Memory B cell (primary cell): ENCODE results near the gene HOMER3.
"Not testable (repeated sequence)": the region's sequence is repeated elsewhere in the genome, so short reads cannot be mapped to it uniquely, and the experiment has no call there.

Experiments used
- ATAC-seq: fragments of 150-1000 bp; cut with Tn5 transposase; 2 replicates; pipeline ENCODE4 v1.10.0; 2021; ENCODE audit warnings: low read depth, mild to moderate bottlenecking, moderate library complexity
- DNase-seq, 2 donors: peaks; one replicate each; pipeline ENCODE4 v3.0.0; 2022; ENCODE audit warnings: low spot score in 2 of 2
- H3K27ac Mint-ChIP-seq: one replicate; pipeline ENCODE4 v1.8.0; 2022; ENCODE audit warnings: mild to moderate bottlenecking, moderate library complexity, mixed read lengths
- H3K27me3 Mint-ChIP-seq: one replicate; pipeline ENCODE4 v1.8.0; 2022; ENCODE audit warnings: mixed read lengths
- H3K36me3 Mint-ChIP-seq: one replicate; pipeline ENCODE4 v1.8.0; 2022; ENCODE audit warnings: mild to moderate bottlenecking, mixed read lengths
- H3K4me1 Mint-ChIP-seq: one replicate; pipeline ENCODE4 v1.8.0; 2022; ENCODE audit warnings: mixed read lengths
- H3K4me3 Mint-ChIP-seq: one replicate; pipeline ENCODE4 v1.8.0; 2022; ENCODE audit warnings: mild to moderate bottlenecking, moderate library complexity, mixed read lengths
- H3K9me3 Mint-ChIP-seq: one replicate; pipeline ENCODE4 v1.8.0; 2022; ENCODE audit warnings: mixed read lengths

Gene HOMER3

GRCh38 chr19:18928018-18928805 is 12.8 kb downstream of the HOMER3 start:
- peaks cover 13% of the 10 kb centered on the region for H3K36me3 Mint-ChIP-seq
- H3K27me3 Mint-ChIP-seq = no peaks in the 10 kb centered on the region
- H3K27ac Mint-ChIP-seq = no peak overlapping the region
- H3K9me3 Mint-ChIP-seq = no peaks in the 10 kb centered on the region
- H3K4me3 Mint-ChIP-seq = no peak overlapping the region
- H3K4me1 Mint-ChIP-seq = peaks cover 6% of the 10 kb centered on the region
- ATAC-seq (no peak), DNase-seq (no peak)

DNA sequence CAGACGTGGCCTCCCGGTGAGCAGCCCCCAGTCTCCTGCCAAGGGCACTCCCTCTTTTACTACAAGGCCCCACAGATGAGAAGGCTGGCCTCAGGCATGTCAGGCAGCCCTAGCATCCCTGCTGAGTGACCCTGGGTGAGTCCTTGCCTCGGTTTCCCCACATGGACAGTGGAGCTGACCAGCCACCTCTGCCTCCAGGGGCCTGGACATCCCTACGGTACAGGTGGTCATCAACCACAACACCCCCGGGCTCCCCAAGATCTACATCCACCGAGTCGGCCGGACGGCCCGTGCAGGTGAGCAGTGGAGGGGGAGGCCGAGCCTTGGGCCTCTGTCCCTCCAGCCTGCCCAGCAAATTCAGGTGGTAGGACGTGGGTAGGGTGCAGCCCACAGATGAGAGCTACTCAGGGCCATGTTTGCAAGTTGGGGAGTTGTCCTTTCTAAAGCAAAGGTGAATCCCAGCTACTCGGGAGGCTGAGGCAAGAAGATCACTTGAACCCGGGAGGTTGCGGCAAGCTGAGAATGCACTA is 16.3 kb downstream of the HOMER3 start:
- no peak for ATAC-seq
- Mint-ChIP-seq H3K27ac (no peak overlapping the region), H3K27me3 (no peaks in the 10 kb centered on the region), H3K36me3 (peaks cover 17% of the 10 kb centered on the region), H3K4me1 (peaks cover 5% of the 10 kb centered on the region), H3K9me3 (no peaks in the 10 kb centered on the region), H3K4me3 (no peak overlapping the region)
- DNase-seq = no peak

DNA sequence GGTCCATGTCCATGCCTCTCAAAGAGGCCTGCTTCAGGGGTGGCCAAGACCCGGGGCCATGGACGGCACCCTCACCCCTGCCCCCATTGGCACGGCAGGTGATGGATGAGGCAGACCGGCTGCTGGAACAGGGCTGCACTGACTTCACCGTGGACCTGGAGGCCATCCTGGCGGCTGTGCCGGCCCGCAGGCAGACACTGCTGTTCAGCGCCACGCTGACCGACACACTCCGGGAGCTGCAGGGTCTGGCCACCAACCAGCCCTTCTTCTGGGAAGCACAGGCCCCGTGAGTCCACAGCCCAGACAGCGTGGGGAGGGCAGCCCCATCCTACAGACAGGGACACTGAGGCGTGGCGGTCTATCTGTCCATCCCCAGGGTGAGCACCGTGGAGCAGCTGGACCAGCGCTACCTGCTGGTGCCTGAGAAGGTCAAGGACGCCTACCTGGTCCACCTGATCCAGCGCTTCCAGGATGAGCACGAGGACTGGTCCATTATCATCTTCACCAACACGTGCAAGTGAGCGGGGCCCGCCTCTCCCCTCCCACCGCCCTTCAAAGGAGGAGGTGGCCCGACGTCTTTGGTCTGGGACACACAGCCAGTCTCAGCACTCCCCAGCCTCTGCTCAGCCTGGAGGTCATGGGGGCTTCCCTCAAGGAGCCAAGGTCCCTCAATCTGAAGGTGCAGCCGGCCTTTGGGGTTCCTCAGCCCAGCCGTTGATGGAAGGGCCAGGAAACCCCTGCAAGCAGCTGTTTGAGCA is 18.6 kb downstream of the HOMER3 start:
- DNase-seq (no peak), ATAC-seq (no peak)
- Mint-ChIP-seq H3K27ac (no peak overlapping the region), H3K27me3 (no peaks in the 10 kb centered on the region), H3K4me1 (peaks cover 9% of the 10 kb centered on the region), H3K9me3 (no peaks in the 10 kb centered on the region), H3K4me3 (no peak overlapping the region), H3K36me3 (peaks cover 15% of the 10 kb centered on the region)

GRCh38 chr19:18921593-18921992 is 19.4 kb downstream of the HOMER3 start:
- ATAC-seq = no peak
- Mint-ChIP-seq H3K4me1 (peaks cover 13% of the 10 kb centered on the region), H3K36me3 (peaks cover 18% of the 10 kb centered on the region), H3K27me3 (no peaks in the 10 kb centered on the region), H3K27ac (no peak overlapping the region), H3K4me3 (no peak overlapping the region), H3K9me3 (no peaks in the 10 kb centered on the region)
- DNase-seq = no peak

DNA sequence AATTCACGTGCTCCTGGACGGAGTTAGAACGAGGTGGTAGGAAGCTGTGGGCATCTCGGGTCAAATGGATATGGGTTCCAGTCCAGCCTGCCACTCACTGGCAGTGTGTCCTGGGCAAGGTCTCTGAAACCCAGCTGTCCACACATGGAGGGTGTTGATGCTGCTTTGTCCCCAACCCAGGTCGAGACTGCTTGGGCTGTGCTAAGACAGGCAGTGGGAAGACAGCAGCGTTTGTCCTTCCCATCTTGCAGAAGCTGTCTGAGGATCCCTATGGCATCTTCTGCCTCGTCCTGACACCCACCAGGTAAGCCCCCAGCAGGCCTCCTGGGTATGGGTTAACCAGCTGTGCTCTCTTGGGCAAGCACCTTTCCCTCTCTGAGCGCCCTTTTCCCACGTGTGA is 20.6 kb downstream of the HOMER3 start:
- Mint-ChIP-seq H3K36me3 (peaks cover 16% of the 10 kb centered on the region), H3K4me1 (peaks cover 15% of the 10 kb centered on the region), H3K4me3 (peak overlapping the region; percentile 74), H3K27me3 (no peaks in the 10 kb centered on the region), H3K27ac (peak overlapping the region; percentile 88), H3K9me3 (no peaks in the 10 kb centered on the region)
- ATAC-seq = no peak
- DNase-seq = no peak

DNA sequence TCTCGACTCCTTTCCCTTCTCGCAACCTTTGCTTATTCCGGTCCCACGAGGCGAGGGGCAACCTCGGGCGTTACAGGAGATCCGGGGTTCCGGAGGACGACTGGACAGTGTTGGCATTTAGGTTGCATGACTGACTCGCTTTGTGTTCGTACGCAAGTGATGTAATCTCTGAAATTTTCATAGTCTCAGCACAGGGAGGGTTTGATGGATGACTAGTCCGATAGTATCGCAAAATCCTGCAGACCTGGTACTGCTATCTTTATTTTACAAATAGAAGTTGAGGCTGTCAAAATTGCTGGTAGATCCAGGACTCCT is 21.2 kb downstream of the HOMER3 start:
- peaks cover 16% of the 10 kb centered on the region for H3K36me3 Mint-ChIP-seq
- H3K4me1 Mint-ChIP-seq = peaks cover 18% of the 10 kb centered on the region
- H3K27me3 Mint-ChIP-seq = no peaks in the 10 kb centered on the region
- peak overlapping the region; percentile 88 for H3K27ac Mint-ChIP-seq
- DNase-seq (no peak), ATAC-seq (no peak)
- H3K9me3 Mint-ChIP-seq = no peaks in the 10 kb centered on the region
- peak overlapping the region; percentile 74 for H3K4me3 Mint-ChIP-seq

DNA sequence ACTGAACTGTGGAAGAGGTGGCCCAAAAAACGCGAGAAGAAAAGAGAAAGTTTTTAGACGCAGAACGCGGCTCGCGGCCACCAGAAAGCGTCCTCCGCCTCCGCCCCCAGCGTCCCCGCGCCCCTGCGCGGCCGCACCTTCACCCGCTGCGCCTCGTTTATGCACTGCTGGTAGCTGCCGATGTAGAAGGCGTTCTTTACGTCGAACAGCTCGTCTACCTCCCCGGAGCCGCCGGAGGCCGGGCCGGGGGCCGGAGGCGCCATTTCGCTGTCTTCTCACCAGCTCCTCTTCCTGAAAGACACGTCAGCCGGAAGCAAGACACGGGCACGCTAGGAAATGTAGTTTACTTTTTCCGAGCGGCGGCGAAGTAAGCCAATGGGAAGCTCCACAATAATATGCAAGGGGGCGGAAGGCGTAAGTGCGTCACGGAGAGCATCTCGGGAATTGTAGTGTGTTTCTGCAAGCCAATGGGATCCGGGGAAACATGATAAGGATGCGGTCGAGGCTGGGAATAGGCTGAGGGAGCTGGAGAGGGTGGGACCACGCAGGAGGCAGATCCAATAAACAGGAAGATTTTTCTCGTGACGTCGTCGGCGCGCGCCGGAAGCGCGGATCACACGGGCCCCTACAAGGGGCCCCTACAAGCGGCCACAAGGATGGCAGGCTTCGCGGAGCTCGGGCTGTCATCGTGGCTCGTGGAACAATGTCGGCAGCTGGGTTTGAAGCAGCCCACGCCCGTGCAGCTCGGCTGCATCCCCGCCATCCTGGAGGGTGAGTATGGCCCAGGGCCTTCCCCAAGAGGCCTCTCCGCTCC is 21.7 kb downstream of the HOMER3 start, which contains the start of the genes COPE and DDX49:
Gene COPE (minus strand): TSS at position 302 of the 814 bp plus-strand sequence. CDS start 39 bp downstream, at position 263.
Gene DDX49 (plus strand): TSS at position 630 of the 814 bp plus-strand sequence. CDS start 27 bp downstream, at position 657.
- peaks cover 18% of the 10 kb centered on the region for H3K4me1 Mint-ChIP-seq
- peak; percentile 91 to 95 for DNase-seq
- peak within 1 kb of the TSS; percentile 88 for H3K27ac Mint-ChIP-seq
- H3K36me3 Mint-ChIP-seq = peaks cover 10% of the 10 kb centered on the region
- peak; percentile 85 for ATAC-seq
- H3K9me3 Mint-ChIP-seq = no peaks in the 10 kb centered on the region
- no peaks in the 10 kb centered on the region for H3K27me3 Mint-ChIP-seq
- peak within 1 kb of the TSS; percentile 74 for H3K4me3 Mint-ChIP-seq

DNA sequence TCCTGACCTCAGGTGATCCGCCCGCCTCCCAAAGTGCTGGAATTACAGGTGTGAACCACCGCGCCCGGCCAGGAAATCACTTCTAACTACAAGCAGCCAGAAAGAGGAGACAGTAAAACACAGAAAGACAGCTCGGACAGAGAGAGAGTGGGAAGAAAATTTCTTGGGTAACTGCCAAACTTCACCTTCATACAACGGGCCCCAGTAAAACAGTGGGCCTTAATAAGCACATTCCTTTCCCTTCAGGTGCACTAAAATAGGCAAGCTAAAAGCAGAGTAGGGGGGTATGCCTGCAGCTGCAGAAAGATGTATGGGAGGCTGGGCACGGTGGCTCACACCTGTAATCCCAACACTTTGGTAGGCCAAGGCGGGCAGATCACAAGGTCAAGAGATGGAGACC is 23.4 kb downstream of the HOMER3 start:
- not testable (repeated sequence) for H3K27me3 Mint-ChIP-seq, H3K9me3 Mint-ChIP-seq, DNase-seq, ATAC-seq, H3K27ac Mint-ChIP-seq
- Mint-ChIP-seq H3K4me1 (peaks cover 25% of the 10 kb centered on the region), H3K36me3 (peaks cover 14% of the 10 kb centered on the region), H3K4me3 (peak overlapping the region; percentile 82)

GRCh38 chr19:18915639-18916038 is 25.4 kb downstream of the HOMER3 start:
- Mint-ChIP-seq H3K4me3 (no peak overlapping the region), H3K36me3 (peaks cover 10% of the 10 kb centered on the region), H3K27me3 (no peaks in the 10 kb centered on the region), H3K9me3 (no peaks in the 10 kb centered on the region), H3K4me1 (peaks cover 22% of the 10 kb centered on the region), H3K27ac (no peak overlapping the region)
- ATAC-seq (no peak), DNase-seq (no peak)

GRCh38 chr19:18913466-18913865 is 27.6 kb downstream of the HOMER3 start:
- no peak overlapping the region for H3K27ac Mint-ChIP-seq

GRCh38 chr19:18912933-18913332 is 28.1 kb downstream of the HOMER3 start:
- no peak overlapping the region for H3K27ac Mint-ChIP-seq
- H3K27me3 Mint-ChIP-seq = no peaks in the 10 kb centered on the region
- no peaks in the 10 kb centered on the region for H3K9me3 Mint-ChIP-seq
- no peak for ATAC-seq
- no peak overlapping the region for H3K4me3 Mint-ChIP-seq
- H3K4me1 Mint-ChIP-seq = peaks cover 19% of the 10 kb centered on the region
- no peak for DNase-seq
- H3K36me3 Mint-ChIP-seq = peaks cover 15% of the 10 kb centered on the region

More at GRCh38 chr19:18913466-18913865, 27.6 kb downstream of the HOMER3 start:
- Mint-ChIP-seq H3K27me3 (no peaks in the 10 kb centered on the region), H3K9me3 (no peaks in the 10 kb centered on the region), H3K4me3 (no peak overlapping the region), H3K4me1 (peaks cover 19% of the 10 kb centered on the region), H3K36me3 (peaks cover 15% of the 10 kb centered on the region)
- DNase-seq (no peak), ATAC-seq (no peak)

- Mint-ChIP-seq H3K9me3 (no peaks in the 10 kb centered on the region), H3K4me3 (no peak overlapping the region), H3K27me3 (no peaks in the 10 kb centered on the region), H3K36me3 (peaks cover 15% of the 10 kb centered on the region), H3K4me1 (peaks cover 12% of the 10 kb centered on the region), H3K27ac (no peak overlapping the region)
- ATAC-seq = no peak
- DNase-seq = no peak
These were observed 30.1 kb downstream of the HOMER3 start for GRCh38 chr19:18910801-18911436.

DNA sequence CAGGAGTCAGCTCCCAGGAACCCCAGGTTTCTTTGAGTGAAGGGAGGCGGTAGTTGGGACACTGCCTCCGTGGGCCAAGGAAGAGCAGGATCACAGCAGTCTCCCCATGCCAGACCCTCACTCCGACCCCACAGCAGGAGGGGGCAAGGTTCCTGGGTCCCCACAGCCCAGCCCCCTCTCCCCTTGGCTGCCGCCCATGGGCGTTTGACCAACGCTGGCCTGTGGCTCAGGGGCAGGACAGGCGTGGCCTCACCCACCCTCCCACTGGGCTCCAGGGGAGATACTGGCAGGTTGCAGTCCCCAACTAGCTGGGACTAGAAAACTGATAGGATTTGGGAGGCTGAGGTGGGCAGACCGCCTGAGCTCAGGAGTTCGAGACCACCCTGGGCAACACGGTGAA is 31.0 kb downstream of the HOMER3 start:
- ATAC-seq (no peak), DNase-seq (no peak)
- no peaks in the 10 kb centered on the region for H3K27me3 Mint-ChIP-seq
- peaks cover 8% of the 10 kb centered on the region for H3K4me1 Mint-ChIP-seq
- H3K9me3 Mint-ChIP-seq = no peaks in the 10 kb centered on the region
- H3K27ac Mint-ChIP-seq = no peak overlapping the region
- no peak overlapping the region for H3K4me3 Mint-ChIP-seq
- H3K36me3 Mint-ChIP-seq = peaks cover 20% of the 10 kb centered on the region
